Putamen (tissue), 1 donor: ENCODE measurements around the gene CKS1B.

Experiments used
- DNase-seq: peaks from one replicate; pipeline ENCODE4 v3.0.0-alpha.2; 2016; ENCODE audit warnings: low spot score

The CKS1B gene

GRCh38 chr1:155002464-155003226 is 28.2 kb downstream of the CKS1B start, which contains the start of gene ZBTB7B:
Gene ZBTB7B (plus strand): TSS chr1:155002802. CDS start chr1:155014661, 11,859 bp downstream.
- DNase-seq = no peak

GRCh38 chr1:155003227-155003765 is 28.8 kb downstream of the CKS1B start:
- no peak for DNase-seq

GRCh38 chr1:155003766-155004351 is 29.4 kb downstream of the CKS1B start:
- peak; percentile 66 for DNase-seq

- no peak for DNase-seq
Measured at GRCh38 chr1:155004352-155005075, 30.0 kb downstream of the CKS1B start.

GRCh38 chr1:155005076-155006011 is 30.9 kb downstream of the CKS1B start:
- peak; percentile 84 for DNase-seq

- DNase-seq = peak; percentile 66
Measured at GRCh38 chr1:155006601-155007101, 32.2 kb downstream of the CKS1B start.

GRCh38 chr1:155007251-155007828 is 32.9 kb downstream of the CKS1B start:
- DNase-seq = no peak

GRCh38 chr1:155008015-155008941 is 33.8 kb downstream of the CKS1B start:
- DNase-seq = no peak

- DNase-seq = no peak
Measured at GRCh38 chr1:155009221-155009711, 34.8 kb downstream of the CKS1B start.

GRCh38 chr1:155009742-155010141 is 35.3 kb downstream of the CKS1B start:
- DNase-seq = no peak

- DNase-seq = no peak
Measured at GRCh38 chr1:155010211-155010918, 35.9 kb downstream of the CKS1B start.

GRCh38 chr1:155011004-155011416 is 36.5 kb downstream of the CKS1B start:
- no peak for DNase-seq

GRCh38 chr1:155011437-155012025 is 37.0 kb downstream of the CKS1B start:
- DNase-seq = no peak

GRCh38 chr1:155012026-155012546 is 37.6 kb downstream of the CKS1B start:
- peak; percentile 86 for DNase-seq

- no peak for DNase-seq
Measured at GRCh38 chr1:155012776-155013602, 38.5 kb downstream of the CKS1B start.

- DNase-seq = no peak
Measured at GRCh38 chr1:155013632-155014031, 39.2 kb downstream of the CKS1B start.
